ENCODE results near the gene SCN1B. TPM values are rescaled to one million over a fixed set of nuclear protein-coding genes. Genes with fewer than 3 reads are reported as not detected.
"Not testable (repeated sequence)": the region's sequence is repeated elsewhere in the genome, so short reads cannot be mapped to it uniquely, and the experiment has no call there.

Gene SCN1B
- total RNA-seq, 1 experiment from 2014 or later: 2.3 TPM

- Histone ChIP-seq H3K27me3 (no peaks in the 10 kb centered on the region), H3K36me3 (peaks cover 28% of the 10 kb centered on the region), H3K9me3 (replicated peaks) (no peaks in the 10 kb centered on the region), H3K4me3 (no peak overlapping the region), H3K27ac (no peak overlapping the region), H3K4me1 (no peaks in the 10 kb centered on the region)
- DNase-seq: no peak
These were observed 21.4 kb upstream of the SCN1B start for GRCh38 chr19:35008891-35009341.

- no peak overlapping the region for H3K4me3 ChIP-seq
- H3K9me3 ChIP-seq (replicated peaks): no peaks in the 10 kb centered on the region
- H3K36me3 ChIP-seq: peaks cover 31% of the 10 kb centered on the region
- no peaks in the 10 kb centered on the region for H3K4me1 ChIP-seq
- no peak for DNase-seq
- H3K27me3 ChIP-seq: no peaks in the 10 kb centered on the region
- no peak overlapping the region for H3K27ac ChIP-seq
These were observed 20.6 kb upstream of the SCN1B start for GRCh38 chr19:35009424-35010415.

- DNase-seq: no peak
These were observed 19.1 kb upstream of the SCN1B start for GRCh38 chr19:35011091-35011689.

GRCh38 chr19:35011737-35012682, 18.3 kb upstream of the SCN1B start:
- no peak overlapping the region for H3K27ac ChIP-seq
- H3K4me1 ChIP-seq: no peaks in the 10 kb centered on the region
- no peaks in the 10 kb centered on the region for H3K9me3 ChIP-seq (replicated peaks)
- no peak for DNase-seq
- no peak overlapping the region for H3K4me3 ChIP-seq
- H3K36me3 ChIP-seq: peaks cover 33% of the 10 kb centered on the region
- no peaks in the 10 kb centered on the region for H3K27me3 ChIP-seq

More at GRCh38 chr19:35011091-35011689, 19.1 kb upstream of the SCN1B start:
- H3K27ac ChIP-seq: no peak overlapping the region
- peaks cover 32% of the 10 kb centered on the region for H3K36me3 ChIP-seq
- no peak overlapping the region for H3K4me3 ChIP-seq
- no peaks in the 10 kb centered on the region for H3K4me1 ChIP-seq
- no peaks in the 10 kb centered on the region for H3K27me3 ChIP-seq
- H3K9me3 ChIP-seq (replicated peaks): no peaks in the 10 kb centered on the region

GRCh38 chr19:35013041-35013819, 17.0 kb upstream of the SCN1B start:
- Histone ChIP-seq H3K27ac (0 out of 2 replicates have a peak overlapping the region, but pooled peaks have one; percentile 8), H3K9me3 (replicated peaks) (no peaks in the 10 kb centered on the region), H3K36me3 (peaks cover 40% of the 10 kb centered on the region), H3K27me3 (no peaks in the 10 kb centered on the region), H3K4me3 (no peak overlapping the region), H3K4me1 (no peaks in the 10 kb centered on the region)
- DNase-seq: peak; percentile 68 to 75

- Histone ChIP-seq H3K36me3 (peaks cover 44% of the 10 kb centered on the region), H3K9me3 (replicated peaks) (no peaks in the 10 kb centered on the region), H3K4me1 (no peaks in the 10 kb centered on the region)
These were observed 16.2 kb upstream of the SCN1B start for GRCh38 chr19:35013820-35014754.

GRCh38 chr19:35014774-35015173, 15.5 kb upstream of the SCN1B start:
- peaks cover 50% of the 10 kb centered on the region for H3K36me3 ChIP-seq
- not testable (repeated sequence) for DNase-seq; H3K9me3 ChIP-seq (replicated peaks); H3K4me1 ChIP-seq; H3K4me3 ChIP-seq; H3K27me3 ChIP-seq; H3K27ac ChIP-seq

More at GRCh38 chr19:35013820-35014754, 16.2 kb upstream of the SCN1B start:
- DNase-seq: no peak
- no peaks in the 10 kb centered on the region for H3K27me3 ChIP-seq
- no peak overlapping the region for H3K4me3 ChIP-seq
- H3K27ac ChIP-seq: no peak overlapping the region

GRCh38 chr19:35015270-35015953, 14.9 kb upstream of the SCN1B start:
- peaks cover 53% of the 10 kb centered on the region for H3K36me3 ChIP-seq
- DNase-seq: no peak
- no peaks in the 10 kb centered on the region for H3K27me3 ChIP-seq
- H3K4me1 ChIP-seq: no peaks in the 10 kb centered on the region
- no peaks in the 10 kb centered on the region for H3K9me3 ChIP-seq (replicated peaks)
- no peak overlapping the region for H3K4me3 ChIP-seq
- no peak overlapping the region for H3K27ac ChIP-seq

- H3K9me3 ChIP-seq (replicated peaks): no peaks in the 10 kb centered on the region
- no peak for DNase-seq
- peaks cover 50% of the 10 kb centered on the region for H3K36me3 ChIP-seq
- H3K27me3 ChIP-seq: no peaks in the 10 kb centered on the region
- H3K4me1 ChIP-seq: no peaks in the 10 kb centered on the region
- H3K27ac ChIP-seq: no peak overlapping the region
- H3K4me3 ChIP-seq: no peak overlapping the region
These were observed 14.3 kb upstream of the SCN1B start for GRCh38 chr19:35015954-35016351.

GRCh38 chr19:35017507-35017906, 12.8 kb upstream of the SCN1B start:
- H3K27me3 ChIP-seq: no peaks in the 10 kb centered on the region
- no peak for DNase-seq
- peaks cover 47% of the 10 kb centered on the region for H3K36me3 ChIP-seq
- no peak overlapping the region for H3K27ac ChIP-seq
- H3K4me1 ChIP-seq: no peaks in the 10 kb centered on the region
- H3K9me3 ChIP-seq (replicated peaks): no peaks in the 10 kb centered on the region
- no peak overlapping the region for H3K4me3 ChIP-seq

GRCh38 chr19:35018379-35018778, 11.9 kb upstream of the SCN1B start:
- Histone ChIP-seq H3K4me1 (no peaks in the 10 kb centered on the region), H3K36me3 (peaks cover 44% of the 10 kb centered on the region), H3K4me3 (no peak overlapping the region), H3K27me3 (no peaks in the 10 kb centered on the region), H3K9me3 (replicated peaks) (no peaks in the 10 kb centered on the region), H3K27ac (no peak overlapping the region)
- no peak for DNase-seq

GRCh38 chr19:35019144-35019543, 11.1 kb upstream of the SCN1B start:
- Histone ChIP-seq H3K36me3 (peaks cover 46% of the 10 kb centered on the region), H3K27ac (no peak overlapping the region), H3K4me1 (no peaks in the 10 kb centered on the region), H3K9me3 (replicated peaks) (no peaks in the 10 kb centered on the region), H3K27me3 (no peaks in the 10 kb centered on the region), H3K4me3 (no peak overlapping the region)
- no peak for DNase-seq

Measured in SJCRH30 (cell line).